ENCODE results near the gene MCCC2.
"Not testable (repeated sequence)": the region's sequence is repeated elsewhere in the genome, so short reads cannot be mapped to it uniquely, and the experiment has no call there.

The MCCC2 gene

GRCh38 chr5:71586941-71587765 is at the start of gene MCCC2:
Gene MCCC2 (plus strand): TSS chr5:71587340. CDS start chr5:71587426, 86 bp downstream.
- DNase-seq (ENCODE audit: low read depth in 2 of 2): peak; percentile 86 to 93

GRCh38 chr5:71537687-71538086 is 49.5 kb upstream of the MCCC2 start:
- DNase-seq (ENCODE audit: low read depth in 2 of 2): no peak

- DNase-seq (ENCODE audit: low read depth in 2 of 2): not testable (repeated sequence)
These were observed 36.3 kb upstream of the MCCC2 start for GRCh38 chr5:71550885-71551284.

GRCh38 chr5:71551582-71551981 is 35.6 kb upstream of the MCCC2 start:
- not testable (repeated sequence) for DNase-seq (ENCODE audit: low read depth in 2 of 2)

GRCh38 chr5:71552026-71552749 is 35.0 kb upstream of the MCCC2 start:
- not testable (repeated sequence) for DNase-seq (ENCODE audit: low read depth in 2 of 2)

- DNase-seq (ENCODE audit: low read depth in 2 of 2): no peak
These were observed 24.0 kb upstream of the MCCC2 start for GRCh38 chr5:71563161-71563560.

GRCh38 chr5:71564895-71565294 is 22.2 kb upstream of the MCCC2 start:
- no peak for DNase-seq (ENCODE audit: low read depth in 2 of 2)

GRCh38 chr5:71569748-71570509 is 17.2 kb upstream of the MCCC2 start:
- no peak for DNase-seq (ENCODE audit: low read depth in 2 of 2)

GRCh38 chr5:71571811-71572210 is 15.3 kb upstream of the MCCC2 start:
- DNase-seq (ENCODE audit: low read depth in 2 of 2): not testable (repeated sequence)

GRCh38 chr5:71573591-71573990 is 13.5 kb upstream of the MCCC2 start:
- no peak for DNase-seq (ENCODE audit: low read depth in 2 of 2)

GRCh38 chr5:71575588-71575987 is 11.6 kb upstream of the MCCC2 start:
- DNase-seq (ENCODE audit: low read depth in 2 of 2): not testable (repeated sequence)

- no peak for DNase-seq (ENCODE audit: low read depth in 2 of 2)
These were observed 10.9 kb upstream of the MCCC2 start for GRCh38 chr5:71576241-71576640.

- DNase-seq (ENCODE audit: low read depth in 2 of 2): not testable (repeated sequence)
These were observed 9.3 kb upstream of the MCCC2 start for GRCh38 chr5:71577839-71578238.

GRCh38 chr5:71582945-71583584 is 4.1 kb upstream of the MCCC2 start:
- DNase-seq (ENCODE audit: low read depth in 2 of 2): no peak

- no peak for DNase-seq (ENCODE audit: low read depth in 2 of 2)
These were observed 844 bp upstream of the MCCC2 start for GRCh38 chr5:71586052-71586940.

- no peak for DNase-seq (ENCODE audit: low read depth in 2 of 2)
These were observed 809 bp downstream of the MCCC2 start for GRCh38 chr5:71587766-71588532.

- DNase-seq (ENCODE audit: low read depth in 2 of 2): no peak
These were observed 1.4 kb downstream of the MCCC2 start for GRCh38 chr5:71588533-71588885.

- no peak for DNase-seq (ENCODE audit: low read depth in 2 of 2)
These were observed 2.8 kb downstream of the MCCC2 start for GRCh38 chr5:71589903-71590302.

GRCh38 chr5:71591100-71591499 is 4.0 kb downstream of the MCCC2 start:
- no peak for DNase-seq (ENCODE audit: low read depth in 2 of 2)

- DNase-seq (ENCODE audit: low read depth in 2 of 2): no peak
These were observed 9.0 kb downstream of the MCCC2 start for GRCh38 chr5:71596169-71596568.
